Lung (tissue), 12 donors: ENCODE measurements around the gene ZFP64. TPM values are rescaled to one million over a fixed set of nuclear protein-coding genes. Genes with fewer than 3 reads are reported as not detected.

ENCODE experiments used
- ATAC-seq: fragments of 200-7000 bp; cut with Tn5 transposase; one replicate; pipeline ENCODE4 v1.9.1; 2020; ENCODE audit warnings: moderate number of reproducible peaks; ENCODE audit not compliant: insufficient read depth, low FRiP score
- DNase-seq, 3 donors: peaks; one replicate each; pipeline ENCODE4 v3.0.0-alpha.2; 2013 to 2017
- H3K27ac ChIP-seq, 2 donors: one replicate each; pipeline ENCODE4 v1.5.1; 2013; ENCODE audit warnings: mild to moderate bottlenecking in 2 of 2, moderate library complexity in 2 of 2, control low read depth in 1 of 2, inconsistent platforms in 1 of 2, low read depth in 1 of 2, low read length in 1 of 2
- H3K27me3 ChIP-seq, 3 donors: one replicate each; pipeline ENCODE4 v1.5.1; 2013; ENCODE audit warnings: low read length in 2 of 3; ENCODE audit not compliant: control insufficient read depth in 3 of 3, insufficient read depth in 3 of 3
- H3K36me3 ChIP-seq, 4 donors: one replicate each; pipeline ENCODE4 v1.5.1; 2013; ENCODE audit warnings: low read length in 4 of 4, mild to moderate bottlenecking in 1 of 4, moderate library complexity in 1 of 4; ENCODE audit not compliant: control insufficient read depth in 4 of 4, insufficient read depth in 4 of 4
- H3K4me1 ChIP-seq, 5 donors: one replicate each; pipeline ENCODE4 v1.5.1; 2013; ENCODE audit warnings: low read length in 5 of 5, mild to moderate bottlenecking in 2 of 5, moderate library complexity in 1 of 5; ENCODE audit not compliant: control insufficient read depth in 5 of 5, insufficient read depth in 5 of 5
- H3K4me3 ChIP-seq: one replicate; pipeline ENCODE4 v1.5.1; 2013; ENCODE audit warnings: mild to moderate bottlenecking, control low read depth, moderate library complexity
- H3K9ac ChIP-seq, 2 donors: one replicate each; pipeline ENCODE4 v1.5.1; 2013; ENCODE audit warnings: low read length in 2 of 2, control low read depth in 1 of 2; ENCODE audit not compliant: insufficient read depth in 1 of 2
- H3K9me3 ChIP-seq, 4 donors: one replicate each; pipeline ENCODE4 v1.5.1; 2013; ENCODE audit warnings: low read length in 3 of 4, mild to moderate bottlenecking in 1 of 4, moderate library complexity in 1 of 4; ENCODE audit not compliant: control insufficient read depth in 4 of 4, insufficient read depth in 3 of 4
- WGBS, 2 donors: extraction: QIAGEN DNeasy Blood & Tissue Kit; methylation state at CpG; one replicate each; pipeline ENCODE4 v1.1.7; 2013; 5-methylcytosine and 5-hydroxymethylcytosine counted together
- polyA plus RNA-seq, 2 donors: library from polyadenylated mRNA; stranded (reverse); fragments of 200-250 nt; gene quantifications; one replicate each; pipeline ENCODE4 v1.2.1, GENCODE V29; 2013
- total RNA-seq, 2 donors: library from RNA; depleted of rRNA in 1 of 2; stranded (reverse); fragments of >200 nt in 1 of 2; gene quantifications; one replicate each; pipeline ENCODE4 v1.2.1, GENCODE V29; 2014 to 2021
- TF ChIP-seq, protein P1 (sequence below): IDR thresholded peaks from 2 replicates; pipeline ENCODE4 v1.5.1; 2012; ENCODE audit warnings: mild to moderate bottlenecking; ENCODE audit errors: control extremely low read depth, extremely low read depth
- donor health status: control.
- donor health status: control.
- donor health status: Bipolar disorder and iron deficiency.
- donor health status: healthy.
- donor health status: DM: yes; HTN: yes; CAD: no.

The ZFP64 gene
- total and polyA plus RNA-seq, 4 donors = 3.1 to 11.5 (median 7.4) TPM

DNA sequence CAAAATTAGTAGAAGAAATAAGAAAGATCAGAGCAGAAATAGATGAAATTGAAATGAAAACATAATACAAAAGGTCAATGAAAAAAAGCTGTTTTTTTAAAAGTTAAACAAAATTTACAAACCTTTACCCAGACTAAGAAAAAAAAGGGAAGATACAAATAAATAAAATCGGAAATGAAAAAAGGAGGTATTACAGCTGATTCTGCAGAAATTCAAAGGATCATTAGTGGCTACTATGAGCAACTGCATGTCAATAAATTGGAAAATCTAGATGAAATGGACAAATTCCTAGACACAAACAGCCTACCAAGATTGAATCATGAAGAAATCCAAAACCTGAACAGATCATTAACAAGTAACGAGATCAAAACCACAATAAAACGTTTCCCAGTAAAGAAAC lies 59.2 kb downstream of the ZFP64 start:
- TF ChIP-seq, protein P1, sequence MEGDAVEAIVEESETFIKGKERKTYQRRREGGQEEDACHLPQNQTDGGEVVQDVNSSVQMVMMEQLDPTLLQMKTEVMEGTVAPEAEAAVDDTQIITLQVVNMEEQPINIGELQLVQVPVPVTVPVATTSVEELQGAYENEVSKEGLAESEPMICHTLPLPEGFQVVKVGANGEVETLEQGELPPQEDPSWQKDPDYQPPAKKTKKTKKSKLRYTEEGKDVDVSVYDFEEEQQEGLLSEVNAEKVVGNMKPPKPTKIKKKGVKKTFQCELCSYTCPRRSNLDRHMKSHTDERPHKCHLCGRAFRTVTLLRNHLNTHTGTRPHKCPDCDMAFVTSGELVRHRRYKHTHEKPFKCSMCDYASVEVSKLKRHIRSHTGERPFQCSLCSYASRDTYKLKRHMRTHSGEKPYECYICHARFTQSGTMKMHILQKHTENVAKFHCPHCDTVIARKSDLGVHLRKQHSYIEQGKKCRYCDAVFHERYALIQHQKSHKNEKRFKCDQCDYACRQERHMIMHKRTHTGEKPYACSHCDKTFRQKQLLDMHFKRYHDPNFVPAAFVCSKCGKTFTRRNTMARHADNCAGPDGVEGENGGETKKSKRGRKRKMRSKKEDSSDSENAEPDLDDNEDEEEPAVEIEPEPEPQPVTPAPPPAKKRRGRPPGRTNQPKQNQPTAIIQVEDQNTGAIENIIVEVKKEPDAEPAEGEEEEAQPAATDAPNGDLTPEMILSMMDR = no peak
- no peaks in the 10 kb centered on the region for H3K4me1 ChIP-seq
- 77 to 96% methylated on average over 3 of the region's 3 CpGs for WGBS, 2 donors
- H3K9ac ChIP-seq = no peak overlapping the region
- H3K27me3 ChIP-seq = no peaks in the 10 kb centered on the region
- no peaks in the 10 kb centered on the region for H3K36me3 ChIP-seq
- H3K27ac ChIP-seq = no peak overlapping the region
- ATAC-seq (no peak), DNase-seq (no peak)
- no peak overlapping the region for H3K4me3 ChIP-seq
- no peaks in the 10 kb centered on the region for H3K9me3 ChIP-seq

GRCh38 chr20:52131048-52131643 lies 60.4 kb downstream of the ZFP64 start:
- Histone ChIP-seq H3K27me3 (no peaks in the 10 kb centered on the region), H3K36me3 (no peaks in the 10 kb centered on the region), H3K4me1 (no peaks in the 10 kb centered on the region), H3K9me3 (no peaks in the 10 kb centered on the region), H3K27ac (no peak overlapping the region), H3K4me3 (no peak overlapping the region), H3K9ac (no peak overlapping the region)
- 90 to 95% methylated on average over 1 of the region's 1 CpG for WGBS, 2 donors
- DNase-seq = no peak
- TF ChIP-seq, protein P1 = no peak
- no peak for ATAC-seq

- DNase-seq (no peak), ATAC-seq (no peak)
- H3K27me3 ChIP-seq = no peaks in the 10 kb centered on the region
- H3K9ac ChIP-seq = no peak overlapping the region
- 92 to 94% methylated on average over 5 of the region's 5 CpGs for WGBS, 2 donors
- no peaks in the 10 kb centered on the region for H3K36me3 ChIP-seq
- TF ChIP-seq, protein P1 = no peak
- no peak overlapping the region for H3K4me3 ChIP-seq
- H3K9me3 ChIP-seq = no peaks in the 10 kb centered on the region
- no peaks in the 10 kb centered on the region for H3K4me1 ChIP-seq
- H3K27ac ChIP-seq = no peak overlapping the region
Observed at GRCh38 chr20:52130406-52130805, 61.2 kb downstream of the ZFP64 start.

GRCh38 chr20:52129611-52130010 lies 62.0 kb downstream of the ZFP64 start:
- Histone ChIP-seq H3K9me3 (no peaks in the 10 kb centered on the region), H3K27me3 (no peaks in the 10 kb centered on the region), H3K27ac (no peak overlapping the region), H3K4me3 (no peak overlapping the region), H3K4me1 (no peaks in the 10 kb centered on the region), H3K36me3 (no peaks in the 10 kb centered on the region), H3K9ac (no peak overlapping the region)
- WGBS, 2 donors = 90 to 93% methylated on average over 5 of the region's 5 CpGs
- TF ChIP-seq, protein P1 = no peak
- DNase-seq (no peak), ATAC-seq (no peak)
